Breast epithelium (tissue), 3 donors: ENCODE data around the gene KRTAP13-2.

ENCODE experiments used
- CTCF ChIP-seq, 3 donors: fragments of 450-650 bp; IDR thresholded peaks; one replicate each; pipeline ENCODE4 v1.5.1; 2016 to 2017; ENCODE audit warnings: antibody characterized with exemption in 3 of 3, mild to moderate bottlenecking in 3 of 3, moderate library complexity in 3 of 3
- POLR2A ChIP-seq: fragments of 450-650 bp; IDR thresholded peaks from one replicate; pipeline ENCODE4 v1.6.1; 2016; ENCODE audit warnings: antibody characterized with exemption, mild to moderate bottlenecking, moderate library complexity
- POLR2AphosphoS5 ChIP-seq, 3 donors: sonication (generic); formaldehyde crosslinking; IDR thresholded peaks; one replicate each; pipeline ENCODE4 v1.6.1; 2017; ENCODE audit warnings: antibody characterized with exemption in 3 of 3

GRCh38 chr21:30338717-30339116 is 33.4 kb downstream of the KRTAP13-2 start:
- TF ChIP-seq CTCF (IDR thresholded peaks at IDR 0.05) (no peak), POLR2A (no peak), POLR2AphosphoS5 (IDR thresholded peaks at IDR 0.05) (no peak)
